Fibroblast of mammary gland (primary cell): ENCODE measurements around the gene HSD17B13.
"Not testable (repeated sequence)": the region's sequence is repeated elsewhere in the genome, so short reads cannot be mapped to it uniquely, and the experiment has no call there.

ENCODE experiments used
- DNase-seq: peaks from one replicate; pipeline ENCODE4 v3.0.0-alpha.2; 2010; ENCODE audit warnings: low read depth
- H3K4me3 ChIP-seq: 2 replicates; pipeline ENCODE4 v1.5.1; 2011; ENCODE audit warnings: low read depth, mild to moderate bottlenecking, low read length, moderate library complexity; ENCODE audit not compliant: control insufficient read depth
- TF ChIP-seq, protein P1 (sequence below): conservative IDR thresholded peaks from 2 replicates; pipeline ENCODE4 v1.5.1; 2011; ENCODE audit warnings: low read depth, low read length, inconsistent platforms; ENCODE audit not compliant: control insufficient read depth, insufficient read depth

HSD17B13 gene

DNA sequence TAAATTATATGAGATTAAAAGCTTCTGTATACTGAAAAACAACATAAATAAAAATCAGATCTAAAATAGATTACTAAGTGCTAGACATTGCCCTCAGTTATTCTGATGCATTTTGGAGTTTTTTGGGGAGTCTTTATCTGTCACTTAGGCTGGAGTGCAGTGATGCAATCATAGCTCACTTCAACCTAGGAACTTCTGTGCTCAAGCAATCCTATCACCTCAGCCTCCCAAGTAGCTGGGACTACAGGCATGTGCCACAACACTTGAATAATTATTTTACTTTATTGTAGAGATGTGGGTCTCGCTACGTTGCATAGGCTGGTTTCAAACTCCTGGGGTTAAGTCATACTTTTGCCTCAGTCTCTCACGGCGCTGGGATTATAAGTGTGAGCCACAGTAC lies 36.6 kb upstream of the HSD17B13 start:
- no peak for DNase-seq
- TF ChIP-seq, protein P1, sequence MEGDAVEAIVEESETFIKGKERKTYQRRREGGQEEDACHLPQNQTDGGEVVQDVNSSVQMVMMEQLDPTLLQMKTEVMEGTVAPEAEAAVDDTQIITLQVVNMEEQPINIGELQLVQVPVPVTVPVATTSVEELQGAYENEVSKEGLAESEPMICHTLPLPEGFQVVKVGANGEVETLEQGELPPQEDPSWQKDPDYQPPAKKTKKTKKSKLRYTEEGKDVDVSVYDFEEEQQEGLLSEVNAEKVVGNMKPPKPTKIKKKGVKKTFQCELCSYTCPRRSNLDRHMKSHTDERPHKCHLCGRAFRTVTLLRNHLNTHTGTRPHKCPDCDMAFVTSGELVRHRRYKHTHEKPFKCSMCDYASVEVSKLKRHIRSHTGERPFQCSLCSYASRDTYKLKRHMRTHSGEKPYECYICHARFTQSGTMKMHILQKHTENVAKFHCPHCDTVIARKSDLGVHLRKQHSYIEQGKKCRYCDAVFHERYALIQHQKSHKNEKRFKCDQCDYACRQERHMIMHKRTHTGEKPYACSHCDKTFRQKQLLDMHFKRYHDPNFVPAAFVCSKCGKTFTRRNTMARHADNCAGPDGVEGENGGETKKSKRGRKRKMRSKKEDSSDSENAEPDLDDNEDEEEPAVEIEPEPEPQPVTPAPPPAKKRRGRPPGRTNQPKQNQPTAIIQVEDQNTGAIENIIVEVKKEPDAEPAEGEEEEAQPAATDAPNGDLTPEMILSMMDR, result no peak
- no peak overlapping the region for H3K4me3 ChIP-seq

DNA sequence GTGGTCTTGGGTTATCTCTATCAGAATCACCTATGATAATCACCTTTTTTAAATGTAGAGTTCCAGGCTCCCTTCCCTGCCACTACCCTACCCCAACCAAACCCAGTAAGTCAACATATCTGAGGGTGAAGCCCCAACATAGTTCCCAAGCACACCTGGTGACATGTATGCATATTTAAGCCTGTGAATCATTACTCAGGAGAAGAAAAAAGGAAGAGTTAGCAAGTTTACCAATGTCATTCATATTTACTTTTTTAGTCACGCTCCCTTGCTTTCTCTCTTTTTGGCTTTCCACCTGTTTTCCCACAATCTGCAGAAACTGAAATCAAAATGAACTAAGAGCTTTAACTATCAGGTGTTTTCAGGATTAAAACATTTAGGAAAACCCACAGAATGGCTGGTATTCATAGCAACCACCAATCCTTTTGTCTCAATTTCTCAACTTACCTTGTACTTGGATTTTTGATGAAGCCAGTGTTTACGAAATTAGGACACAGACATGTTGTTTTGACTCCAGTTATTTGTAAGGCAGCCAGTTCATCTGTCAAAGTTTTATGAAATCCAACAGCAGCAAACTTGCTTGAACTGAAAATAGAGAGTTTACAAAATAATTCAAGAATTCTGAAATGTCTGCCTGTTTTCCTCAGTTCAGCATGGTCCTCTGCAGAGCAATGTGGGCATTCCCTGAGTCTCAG lies 34.3 kb upstream of the HSD17B13 start:
- TF ChIP-seq, protein P1, result no peak
- DNase-seq, result no peak
- H3K4me3 ChIP-seq, result no peak overlapping the region

DNA sequence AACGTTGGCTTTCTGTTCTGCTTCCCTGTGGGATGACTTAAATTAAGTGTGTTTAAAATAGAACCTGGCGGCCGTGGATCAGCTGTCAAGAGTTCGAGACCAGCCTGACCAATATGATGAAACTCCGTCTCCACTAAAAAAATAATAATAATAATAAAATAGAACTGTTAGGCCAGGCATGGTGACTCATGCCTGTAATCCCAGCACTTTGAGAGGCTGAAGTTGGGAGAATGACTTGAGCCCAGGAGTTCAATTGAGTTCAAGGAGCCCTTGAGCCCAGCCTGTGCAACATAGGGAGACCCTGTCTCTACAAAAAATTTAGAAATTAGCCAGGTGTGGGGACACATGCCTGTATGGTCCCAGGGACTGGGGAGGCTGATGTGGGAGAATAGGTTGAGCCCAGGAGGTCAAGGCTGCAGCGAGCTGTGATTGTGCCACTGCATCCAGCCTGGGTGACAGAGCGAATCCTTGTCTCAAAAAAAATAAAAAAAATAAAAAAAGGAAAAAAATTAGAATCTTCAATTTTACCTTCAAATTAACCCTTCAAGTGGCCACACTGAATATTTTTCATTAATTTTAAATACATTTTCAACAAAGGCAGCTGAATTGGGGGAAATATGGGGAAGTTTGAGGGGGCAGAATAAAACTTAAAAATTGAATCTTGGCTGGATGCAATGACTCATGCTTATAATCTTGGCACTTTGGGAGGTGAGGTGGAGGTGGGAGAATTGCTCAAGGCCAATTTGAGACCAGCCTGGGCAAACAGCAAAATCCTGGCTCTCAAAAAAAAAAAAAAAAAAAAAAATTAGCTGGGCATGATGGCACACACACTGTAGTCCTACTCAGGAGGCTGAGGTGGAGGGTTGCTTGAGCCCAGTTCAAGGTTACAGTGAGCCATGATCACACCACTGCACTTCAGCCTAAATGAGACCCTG lies 31.8 kb upstream of the HSD17B13 start:
- no peak overlapping the region for H3K4me3 ChIP-seq
- DNase-seq, result peak; percentile 66
- TF ChIP-seq, protein P1, result no peak

DNA sequence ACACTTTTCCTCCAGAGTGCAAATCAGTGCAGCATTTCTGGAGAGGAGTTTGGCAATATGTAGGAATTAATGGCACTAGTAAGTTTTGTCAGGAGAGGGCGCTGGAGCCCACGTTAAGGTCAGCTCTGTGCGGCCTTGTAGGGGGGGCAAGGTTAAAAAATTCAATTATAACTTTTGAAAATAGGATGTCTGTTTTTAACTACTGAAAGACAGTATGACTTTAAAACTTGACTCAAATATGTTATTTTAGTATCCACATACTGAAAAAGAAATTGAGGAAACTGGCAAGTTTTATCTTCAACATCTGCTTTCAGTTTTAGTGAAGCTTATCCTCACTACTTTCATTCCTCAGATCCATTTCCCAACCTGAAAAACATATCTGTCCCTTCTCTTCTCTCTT lies 30.9 kb upstream of the HSD17B13 start:
- TF ChIP-seq, protein P1, result peak; percentile 72
- peak; percentile 69 for DNase-seq
- H3K4me3 ChIP-seq, result no peak overlapping the region

DNA sequence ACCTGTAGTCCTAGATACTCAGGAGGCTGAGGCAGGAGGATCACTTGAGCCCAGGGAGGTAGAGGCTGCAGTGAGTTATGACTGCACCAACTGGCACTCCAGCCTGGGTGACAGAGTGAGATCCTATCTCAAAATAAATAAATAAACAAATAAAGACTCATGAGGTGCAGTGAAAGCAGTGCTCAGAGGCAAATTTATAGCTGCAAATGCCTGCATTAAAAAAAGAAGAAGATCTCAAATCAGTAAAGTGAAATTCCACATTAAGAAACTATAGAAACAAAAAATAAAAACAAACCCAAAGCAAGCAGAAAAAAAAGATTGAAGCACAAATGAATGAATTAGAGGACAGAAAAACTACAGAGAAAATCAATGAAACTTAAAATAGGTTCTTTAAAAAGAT lies 22.5 kb upstream of the HSD17B13 start:
- no peak for DNase-seq
- H3K4me3 ChIP-seq, result no peak overlapping the region
- TF ChIP-seq, protein P1, result no peak

DNA sequence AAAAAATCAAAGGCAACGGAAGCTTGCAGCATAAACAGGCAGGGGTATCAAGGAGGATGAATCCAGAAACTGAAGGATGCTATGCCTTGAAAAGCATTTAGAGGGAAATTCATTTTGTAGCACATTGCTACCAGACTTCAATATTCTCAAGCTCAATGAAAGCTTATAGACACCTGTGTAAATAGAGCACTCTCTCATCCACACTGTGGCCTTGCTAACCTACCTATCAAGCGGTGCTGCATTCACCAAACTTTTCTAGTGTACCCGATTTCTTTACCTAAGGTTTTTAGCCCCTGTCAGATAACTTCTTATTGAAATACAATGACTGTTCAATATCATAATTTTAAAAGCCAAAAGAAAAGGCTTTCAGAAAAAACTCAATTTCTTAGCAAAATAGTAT lies 20.2 kb upstream of the HSD17B13 start:
- DNase-seq, result no peak
- H3K4me3 ChIP-seq, result no peak overlapping the region
- TF ChIP-seq, protein P1, result no peak

DNA sequence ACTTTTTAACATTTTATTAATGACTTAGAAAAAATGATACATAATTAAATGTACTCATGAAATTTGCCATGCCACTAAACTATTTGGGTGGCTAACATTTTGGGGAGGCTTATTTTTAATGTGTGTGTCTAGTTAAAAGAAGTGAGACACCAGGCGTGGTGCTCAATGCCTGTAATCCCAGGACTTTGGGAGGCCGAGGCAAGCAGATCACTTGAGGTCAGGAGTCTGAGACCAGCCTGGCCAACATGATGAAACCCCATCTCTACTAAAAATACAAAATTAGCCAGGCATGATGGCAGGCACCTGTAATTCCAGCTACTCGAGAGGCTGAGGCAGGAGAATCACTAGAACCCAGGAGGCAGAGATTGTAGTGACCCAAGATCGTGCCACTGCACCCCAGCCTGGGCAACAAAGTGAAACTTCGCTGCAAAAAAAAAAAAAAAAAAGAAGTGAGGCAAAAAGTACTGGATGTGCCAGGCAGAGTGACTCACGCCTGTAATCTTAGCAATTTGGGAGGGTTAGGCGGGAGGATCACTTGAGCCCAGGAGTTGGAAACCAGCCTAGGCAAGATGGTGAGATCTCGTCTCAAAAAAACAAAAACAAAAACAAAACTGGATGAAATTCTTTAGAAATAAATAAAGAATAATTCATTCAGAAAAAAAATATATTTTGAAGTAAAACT lies 19.4 kb upstream of the HSD17B13 start:
- peak; percentile 84 for DNase-seq
- H3K4me3 ChIP-seq, result not testable (repeated sequence)
